Activated CD4-positive, alpha-beta T cell treated with anti-CD3 and anti-CD28 coated beads, Interleukin-2, amount 10 ng/mL, durations not matched to agents 24 days and 14 days (primary cell): Measurements from ENCODE around the gene PSMC4. TPM values are rescaled to one million over a fixed set of nuclear protein-coding genes. Genes with fewer than 3 reads are reported as not detected.

ENCODE experiments used
- DNase-seq: peaks from one replicate; pipeline ENCODE4 v3.0.0; 2022
- H3K27ac Mint-ChIP-seq: one replicate; pipeline ENCODE4 v1.8.0; 2022; ENCODE audit warnings: mild to moderate bottlenecking, mixed read lengths
- H3K27me3 Mint-ChIP-seq: one replicate; pipeline ENCODE4 v1.8.0; 2022; ENCODE audit warnings: mixed read lengths
- H3K36me3 Mint-ChIP-seq: one replicate; pipeline ENCODE4 v1.8.0; 2022; ENCODE audit warnings: low read depth, mild to moderate bottlenecking, mixed read lengths
- H3K4me1 Mint-ChIP-seq: one replicate; pipeline ENCODE4 v1.8.0; 2021; ENCODE audit warnings: mixed read lengths
- H3K4me3 Mint-ChIP-seq: one replicate; pipeline ENCODE4 v1.8.0; 2022; ENCODE audit warnings: mild to moderate bottlenecking, moderate library complexity, mixed read lengths
- H3K9me3 Mint-ChIP-seq: one replicate; pipeline ENCODE4 v1.8.0; 2021; ENCODE audit warnings: mixed read lengths
- intact Hi-C: fragments of 100-400 bp; cut with micrococcal nuclease; formaldehyde crosslinking; loops from one replicate; pipeline ENCODE4 v1.15.1; 2023
- total RNA-seq: library from RNA; stranded (reverse); gene quantifications from 2 replicates; pipeline ENCODE4 v1.2.3, GENCODE V29; 2022

The PSMC4 gene
- total RNA-seq, 1 donor from 2014 or later = 192 TPM

GRCh38 chr19:40009674-40010073, 38.7 kb downstream of the PSMC4 start:
- H3K4me1 Mint-ChIP-seq = peaks cover 5% of the 10 kb centered on the region
- H3K36me3 Mint-ChIP-seq = peaks cover 86% of the 10 kb centered on the region
- no peak overlapping the region for H3K27ac Mint-ChIP-seq
- no peaks in the 10 kb centered on the region for H3K27me3 Mint-ChIP-seq
- no peak for DNase-seq
- H3K4me3 Mint-ChIP-seq = no peak overlapping the region
- intact Hi-C loops = no loop called here
- peaks cover 35% of the 10 kb centered on the region for H3K9me3 Mint-ChIP-seq

GRCh38 chr19:40013991-40014390, 43.0 kb downstream of the PSMC4 start:
- Mint-ChIP-seq H3K27ac (no peak overlapping the region), H3K9me3 (peaks cover 38% of the 10 kb centered on the region), H3K4me1 (no peaks in the 10 kb centered on the region), H3K4me3 (no peak overlapping the region), H3K36me3 (peaks cover 65% of the 10 kb centered on the region), H3K27me3 (no peaks in the 10 kb centered on the region)
- intact Hi-C loops = no loop called here
- DNase-seq = no peak

GRCh38 chr19:40023969-40024368, 53.0 kb downstream of the PSMC4 start:
- Mint-ChIP-seq H3K27me3 (no peaks in the 10 kb centered on the region), H3K4me1 (no peaks in the 10 kb centered on the region), H3K9me3 (peaks cover 42% of the 10 kb centered on the region), H3K36me3 (peaks cover 16% of the 10 kb centered on the region), H3K27ac (no peak overlapping the region), H3K4me3 (no peak overlapping the region)
- no peak for DNase-seq
- intact Hi-C loops = no loop called here

- DNase-seq = no peak
- no peak overlapping the region for H3K27ac Mint-ChIP-seq
- peaks cover 23% of the 10 kb centered on the region for H3K36me3 Mint-ChIP-seq
- H3K9me3 Mint-ChIP-seq = peaks cover 35% of the 10 kb centered on the region
- H3K27me3 Mint-ChIP-seq = no peaks in the 10 kb centered on the region
- intact Hi-C loops = no loop called here
- no peaks in the 10 kb centered on the region for H3K4me1 Mint-ChIP-seq
- no peak overlapping the region for H3K4me3 Mint-ChIP-seq
These were observed 55.1 kb downstream of the PSMC4 start for GRCh38 chr19:40025938-40026596.

- H3K27me3 Mint-ChIP-seq = no peaks in the 10 kb centered on the region
- peaks cover 35% of the 10 kb centered on the region for H3K9me3 Mint-ChIP-seq
- no peak overlapping the region for H3K4me3 Mint-ChIP-seq
- peaks cover 24% of the 10 kb centered on the region for H3K36me3 Mint-ChIP-seq
- H3K27ac Mint-ChIP-seq = no peak overlapping the region
- H3K4me1 Mint-ChIP-seq = no peaks in the 10 kb centered on the region
- no peak for DNase-seq
- intact Hi-C loops = no loop called here
These were observed 55.6 kb downstream of the PSMC4 start for GRCh38 chr19:40026597-40026970.

Other genes starting within 250 kb of the PSMC4 start
- 1.7 and 2.1 TPM in 2 replicates for gene CLC, start 233.1 kb upstream of the PSMC4 start, total RNA-seq
- not detected in 2 replicates for gene LEUTX, start 192.3 kb upstream of the PSMC4 start, total RNA-seq
- 3.6 and 4.5 TPM in 2 replicates for gene DYRK1B, start 137.0 kb upstream of the PSMC4 start, total RNA-seq
- 605 and 614 TPM in 2 replicates for gene FBL, start 124.8 kb upstream of the PSMC4 start, total RNA-seq
- 3.3 and 4.7 TPM in 2 replicates for gene FCGBP, start 36.5 kb upstream of the PSMC4 start, total RNA-seq
- gene ZNF546, start 25.9 kb downstream of the PSMC4 start, total RNA-seq = 4.4 and 6.7 TPM in 2 replicates
- gene ZNF780B, start 85.1 kb downstream of the PSMC4 start, total RNA-seq = 19.5 and 24.6 TPM in 2 replicates
- gene ZNF780A, start 119.8 kb downstream of the PSMC4 start, total RNA-seq = 14.7 and 16.1 TPM in 2 replicates
- gene MAP3K10, start 220.3 kb downstream of the PSMC4 start, total RNA-seq = 16.6 and 17.6 TPM in 2 replicates
- not detected in 2 replicates for gene TTC9B, start 247.2 kb downstream of the PSMC4 start, total RNA-seq